GDM1 (cell line): ENCODE results near the gene SNX9.
"Not testable (repeated sequence)": the region's sequence is repeated elsewhere in the genome, so short reads cannot be mapped to it uniquely, and the experiment has no call there.

Source experiments
- DNase-seq: peaks from one replicate; lab custom pipeline; 2025; lab: John Stamatoyannopoulos, UW

The SNX9 gene

DNA sequence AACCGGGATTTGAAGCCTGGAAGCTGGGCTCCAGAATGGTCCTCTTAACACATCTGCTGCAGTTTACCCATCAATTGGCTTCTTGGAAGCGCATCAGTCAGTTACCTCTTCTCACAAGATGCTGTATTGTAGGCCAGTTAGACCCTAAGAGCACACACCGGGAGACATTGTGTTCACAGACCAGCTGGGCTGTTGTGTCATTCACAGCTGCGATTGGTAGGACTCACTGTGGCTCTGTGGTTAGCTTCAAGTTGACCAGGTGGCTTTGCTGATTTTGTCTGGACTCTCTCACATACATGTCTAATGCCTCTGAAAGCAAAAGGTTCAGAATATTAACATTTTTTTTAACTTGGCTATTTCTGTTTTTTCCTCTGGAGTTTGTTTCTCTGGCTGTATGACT lies 64.8 kb downstream of the SNX9 start:
- DNase-seq, result no peak

DNA sequence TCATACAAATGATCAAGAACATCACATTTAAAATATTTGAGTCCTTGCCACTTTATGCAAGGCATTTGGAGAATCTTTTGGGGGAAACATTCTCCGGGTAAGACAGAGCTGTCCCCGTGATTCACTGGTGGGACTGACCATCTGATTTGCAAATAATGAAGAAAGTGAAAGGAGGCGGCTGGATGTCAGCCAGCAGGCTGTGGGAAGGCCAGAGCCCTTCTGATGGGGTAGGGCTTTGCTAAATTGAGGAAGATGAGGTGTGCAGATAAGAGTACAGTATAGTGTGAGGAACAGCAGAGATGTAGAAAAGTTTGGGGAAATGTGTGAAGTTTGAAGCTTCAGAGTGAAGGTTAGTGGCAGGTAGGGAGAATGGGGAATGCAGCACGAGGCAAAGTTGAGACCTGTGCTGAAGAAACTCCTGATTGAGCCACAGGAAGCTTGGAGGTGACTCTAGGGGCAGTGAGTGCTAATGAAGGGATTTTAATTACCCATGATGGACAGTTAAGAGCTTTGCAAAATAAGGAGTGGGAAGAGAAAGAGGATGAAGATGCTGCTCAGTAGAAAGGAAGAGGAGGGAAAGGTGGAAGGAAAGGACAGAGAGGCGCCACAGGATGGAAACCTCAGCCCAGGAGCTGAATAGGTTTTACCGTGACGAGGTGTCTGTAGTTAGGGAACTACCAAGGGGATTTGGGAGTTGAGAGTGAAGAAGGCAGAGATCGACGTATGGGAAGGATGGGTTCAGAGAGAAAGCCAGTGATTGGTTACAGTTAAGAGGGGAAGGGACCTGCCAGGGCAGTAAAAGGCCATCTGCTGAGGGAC lies 68.7 kb downstream of the SNX9 start:
- DNase-seq, result no peak

DNA sequence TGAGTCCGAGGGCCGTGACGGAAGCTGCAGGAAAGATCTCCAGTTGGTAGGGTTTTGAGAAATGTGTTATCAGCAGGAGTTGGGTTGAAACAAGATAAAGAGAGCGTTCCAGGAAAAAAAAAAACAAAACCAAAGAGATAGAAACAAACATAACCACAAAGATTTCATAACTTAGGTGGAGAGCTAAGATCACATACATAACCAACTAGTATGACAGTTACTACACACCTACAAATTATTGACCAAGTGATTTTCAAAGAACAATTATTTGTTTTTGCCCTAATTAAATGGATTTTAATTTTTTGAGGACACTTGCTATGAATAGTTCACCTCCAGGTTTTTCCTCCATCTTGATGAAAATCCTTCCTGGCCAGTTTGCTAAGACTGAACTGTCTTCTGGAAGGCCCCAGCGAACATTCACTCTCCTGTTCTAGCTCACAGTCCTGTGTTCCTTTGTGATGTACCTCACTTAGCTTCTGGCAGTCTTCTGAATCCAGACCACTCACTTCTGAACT lies 69.4 kb downstream of the SNX9 start:
- no peak for DNase-seq

DNA sequence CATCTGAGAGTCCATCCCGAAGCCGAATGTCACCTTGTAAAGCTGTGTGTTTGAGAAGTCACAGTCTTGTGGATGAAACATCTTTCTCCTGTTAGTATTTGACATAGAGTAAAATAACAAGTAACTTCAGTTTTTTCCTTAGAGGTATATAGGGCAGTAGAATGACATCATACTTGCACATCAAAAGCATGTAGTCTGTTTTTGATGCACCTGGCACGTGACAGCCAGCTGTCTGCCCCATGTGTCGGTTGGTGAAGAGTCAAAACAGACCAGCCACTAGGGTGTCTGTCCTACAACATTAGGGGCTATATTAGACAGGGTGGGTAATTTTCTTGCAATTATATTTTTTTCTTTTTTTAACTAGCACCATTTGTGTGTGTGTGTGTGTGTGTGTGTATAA lies 70.2 kb downstream of the SNX9 start:
- DNase-seq, result no peak

DNA sequence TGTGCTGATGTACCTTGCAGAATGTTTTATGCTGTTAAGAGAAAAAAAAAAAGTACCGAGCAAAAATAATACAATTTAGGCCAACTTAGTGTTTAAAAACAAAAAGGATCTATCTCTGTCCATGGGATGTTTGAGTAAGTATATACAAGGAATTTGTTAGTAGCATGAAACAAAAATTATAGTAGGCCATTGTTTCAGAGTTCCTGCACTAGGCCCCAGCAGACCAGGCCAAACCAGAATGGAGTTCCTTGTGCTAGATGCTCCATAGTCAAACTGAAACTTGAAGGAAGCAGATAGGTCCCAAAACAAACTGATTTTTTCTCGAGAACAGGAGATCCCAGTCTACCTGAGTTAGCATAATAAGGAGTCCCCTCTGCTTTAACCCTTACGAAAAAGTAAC lies 72.5 kb downstream of the SNX9 start:
- no peak for DNase-seq

DNA sequence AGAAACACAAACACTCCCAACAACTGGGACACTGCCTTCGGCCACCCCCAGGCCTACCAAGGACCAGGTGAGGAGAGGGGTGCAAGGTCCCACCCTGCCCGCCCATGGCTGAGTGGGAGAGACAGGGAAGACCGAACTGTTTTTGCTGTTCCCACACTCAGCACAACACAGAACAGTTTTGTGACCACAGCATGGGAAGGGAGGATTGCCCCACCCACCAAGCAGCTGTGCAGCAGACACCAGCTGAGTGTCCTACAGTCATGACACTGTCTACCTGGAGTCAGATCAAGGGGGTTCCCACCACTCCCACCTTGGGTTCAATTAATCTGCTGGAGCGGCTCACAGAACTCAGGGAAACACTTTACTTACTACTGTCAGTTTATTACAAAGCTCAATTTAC lies 73.9 kb downstream of the SNX9 start:
- DNase-seq, result no peak

DNA sequence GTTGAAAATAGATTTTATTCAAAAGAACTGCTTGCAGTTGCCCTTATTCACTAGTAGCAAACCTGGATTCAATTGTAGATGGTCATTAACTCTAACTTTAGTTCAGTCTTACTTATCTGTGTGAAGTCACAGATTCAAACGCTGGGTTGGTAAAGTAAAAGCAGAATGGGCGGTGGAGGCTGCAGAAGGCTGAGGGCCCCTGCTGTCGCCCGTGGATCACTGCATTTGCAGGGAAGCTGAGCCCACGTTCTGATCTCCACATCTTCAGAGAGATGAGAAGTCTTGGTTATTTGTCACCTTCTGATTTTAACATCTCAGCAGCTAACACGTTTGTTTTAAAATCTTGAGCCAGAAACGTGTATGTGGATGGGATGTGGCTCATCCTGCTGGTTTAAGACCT lies 75.1 kb downstream of the SNX9 start:
- no peak for DNase-seq

DNA sequence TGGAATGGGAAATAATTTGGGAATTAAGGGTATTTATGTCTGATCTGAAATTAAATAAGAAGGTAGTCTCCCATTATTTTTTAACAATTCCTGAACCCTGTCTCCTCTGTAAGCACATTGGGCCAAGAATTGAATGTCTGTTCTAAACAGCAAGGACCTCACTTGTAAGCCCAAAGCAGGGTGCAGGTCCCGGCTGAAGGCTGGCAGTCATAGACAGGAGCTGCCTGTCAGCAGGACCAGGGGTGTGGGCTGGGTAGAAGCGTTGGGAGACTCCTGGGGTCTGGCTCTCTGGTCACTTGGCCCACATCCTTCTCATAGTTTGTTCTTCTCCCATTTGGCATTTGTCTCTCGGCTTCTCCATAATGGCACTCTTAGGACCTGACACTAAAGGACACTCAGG lies 75.6 kb downstream of the SNX9 start:
- DNase-seq, result no peak

DNA sequence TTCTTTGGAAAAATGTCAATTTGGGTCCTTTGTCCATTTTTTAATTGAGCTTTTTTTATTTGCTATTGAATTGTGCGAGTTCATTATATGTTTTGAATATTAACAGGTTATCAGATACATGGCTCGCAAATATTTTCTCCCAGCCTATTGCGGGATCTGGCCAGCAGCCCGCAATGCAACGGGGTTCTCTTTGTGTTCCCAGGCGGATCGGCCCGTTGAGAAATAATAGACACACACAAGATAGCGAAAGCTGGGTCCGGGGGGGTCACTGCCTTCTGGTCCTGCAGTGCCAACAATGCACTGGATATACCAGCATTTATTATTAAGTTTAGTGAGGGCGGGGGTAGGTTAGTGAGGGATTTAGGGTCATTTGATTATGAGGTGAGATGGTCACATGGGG lies 77.2 kb downstream of the SNX9 start:
- DNase-seq, result not testable (repeated sequence)

DNA sequence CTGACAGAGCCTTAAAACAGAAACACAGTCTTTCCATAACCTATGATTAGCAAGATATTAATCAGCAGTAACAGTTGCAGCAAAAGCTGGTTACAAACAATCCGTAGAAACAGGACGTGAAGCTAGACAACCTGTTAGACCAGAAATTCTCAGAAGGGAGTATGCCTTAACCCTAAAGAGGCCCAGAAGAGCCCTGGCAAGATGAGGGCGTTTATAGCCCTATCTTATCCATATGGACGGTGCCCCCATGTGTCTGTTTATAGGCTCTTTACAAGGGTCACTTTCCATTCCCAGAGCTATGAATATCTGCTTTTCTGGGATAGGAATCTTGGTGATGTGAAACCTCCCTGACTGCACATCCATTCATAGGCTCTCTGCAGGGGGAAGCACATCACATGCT lies 77.7 kb downstream of the SNX9 start:
- DNase-seq, result not testable (repeated sequence)

DNA sequence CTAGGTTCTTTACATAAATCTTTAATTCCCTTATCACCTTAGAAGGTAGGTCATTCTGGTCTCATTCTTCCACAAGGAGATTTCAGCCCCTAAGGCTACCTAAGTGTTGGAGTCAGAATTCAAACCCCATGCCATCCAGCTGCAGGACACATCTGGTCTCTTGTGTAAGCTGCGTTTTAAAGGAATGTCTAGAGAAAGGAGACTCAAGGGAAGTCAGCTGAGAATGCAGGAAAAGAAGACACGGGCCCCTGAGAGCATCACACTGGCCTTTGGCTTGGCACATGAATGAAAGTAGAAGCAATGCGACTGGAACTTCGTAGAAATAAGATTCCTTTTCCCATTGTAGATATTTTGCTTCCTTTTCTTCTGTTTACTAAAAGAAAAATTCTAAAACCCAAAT lies 82.0 kb downstream of the SNX9 start:
- DNase-seq, result no peak

DNA sequence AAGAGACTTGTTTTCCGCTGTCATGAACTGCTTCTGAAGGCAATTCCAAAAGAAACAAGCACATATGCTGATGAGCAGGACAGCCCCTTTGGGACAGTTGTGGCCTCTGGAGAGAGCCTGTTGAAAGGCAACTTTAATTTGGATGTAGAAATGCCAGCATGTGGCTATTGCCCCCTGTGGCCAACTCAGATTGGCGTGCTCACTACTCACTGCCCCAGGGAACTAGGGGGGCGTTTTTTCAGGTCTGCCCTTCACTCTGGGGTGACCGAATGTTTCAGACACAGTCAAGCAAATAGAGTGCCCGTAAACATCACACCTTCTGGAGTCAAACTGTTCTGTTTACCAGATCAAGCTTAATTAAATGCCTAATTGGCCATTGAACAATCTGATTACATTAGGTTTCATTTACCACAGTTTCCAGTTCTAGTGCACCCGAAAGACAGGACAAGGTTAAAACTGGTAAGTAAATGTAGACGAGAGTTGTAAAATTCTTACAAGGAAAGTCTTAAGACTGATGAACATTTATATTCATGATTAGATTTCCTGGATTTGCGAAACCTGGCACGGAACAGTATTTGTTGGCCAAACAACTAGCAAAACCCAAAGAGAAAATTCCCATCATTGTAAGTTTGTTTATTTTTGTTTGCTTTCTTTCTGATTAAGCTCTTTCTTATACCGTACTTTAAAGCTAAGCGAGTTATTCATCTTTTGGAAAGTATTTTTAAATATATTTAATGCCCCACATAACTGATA lies 82.7 kb downstream of the SNX9 start:
- DNase-seq, result no peak

DNA sequence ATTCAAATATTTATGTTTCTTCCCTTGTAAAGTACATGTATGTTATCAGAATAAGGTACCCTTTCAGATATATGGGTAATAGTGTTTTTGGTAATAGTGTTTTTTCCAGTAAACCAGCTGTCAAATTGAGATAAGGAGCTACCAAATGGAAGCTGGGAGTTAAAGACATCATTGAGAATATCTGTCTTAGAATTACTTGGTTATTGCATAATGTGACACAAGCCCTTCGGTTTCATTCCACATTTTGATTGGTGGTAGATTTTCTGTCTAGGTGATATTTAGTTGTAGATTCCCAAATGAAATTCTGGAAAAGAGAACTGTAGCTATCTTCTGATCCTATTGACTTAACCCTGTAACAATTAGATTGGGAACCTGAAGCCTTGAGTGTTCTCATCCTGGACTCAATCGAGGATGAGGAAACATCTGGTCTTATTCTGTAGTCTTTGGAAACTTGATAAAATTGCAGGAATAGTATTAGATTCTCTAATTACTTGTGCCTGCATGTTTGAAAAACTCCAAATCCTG lies 83.6 kb downstream of the SNX9 start:
- no peak for DNase-seq

DNA sequence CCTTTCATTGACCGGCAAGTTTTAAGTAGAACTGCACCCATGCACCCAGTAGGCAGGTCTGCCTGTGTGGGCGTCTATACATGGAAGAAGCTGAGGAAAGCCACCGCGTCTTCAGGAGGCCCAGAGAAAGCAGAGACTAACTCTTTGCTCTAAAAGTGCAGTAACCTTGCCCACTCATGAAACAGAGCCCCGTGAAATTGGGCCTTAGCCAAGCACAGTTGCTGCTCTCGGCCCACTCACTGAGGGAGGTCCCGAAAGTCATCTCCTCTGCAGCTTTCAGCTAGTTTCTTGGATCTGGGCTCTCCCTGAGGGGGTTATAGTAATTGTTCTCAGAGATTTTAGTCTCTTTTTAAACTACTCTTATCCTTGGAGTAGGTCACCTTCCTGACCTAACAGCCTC lies 84.6 kb downstream of the SNX9 start:
- no peak for DNase-seq

DNA sequence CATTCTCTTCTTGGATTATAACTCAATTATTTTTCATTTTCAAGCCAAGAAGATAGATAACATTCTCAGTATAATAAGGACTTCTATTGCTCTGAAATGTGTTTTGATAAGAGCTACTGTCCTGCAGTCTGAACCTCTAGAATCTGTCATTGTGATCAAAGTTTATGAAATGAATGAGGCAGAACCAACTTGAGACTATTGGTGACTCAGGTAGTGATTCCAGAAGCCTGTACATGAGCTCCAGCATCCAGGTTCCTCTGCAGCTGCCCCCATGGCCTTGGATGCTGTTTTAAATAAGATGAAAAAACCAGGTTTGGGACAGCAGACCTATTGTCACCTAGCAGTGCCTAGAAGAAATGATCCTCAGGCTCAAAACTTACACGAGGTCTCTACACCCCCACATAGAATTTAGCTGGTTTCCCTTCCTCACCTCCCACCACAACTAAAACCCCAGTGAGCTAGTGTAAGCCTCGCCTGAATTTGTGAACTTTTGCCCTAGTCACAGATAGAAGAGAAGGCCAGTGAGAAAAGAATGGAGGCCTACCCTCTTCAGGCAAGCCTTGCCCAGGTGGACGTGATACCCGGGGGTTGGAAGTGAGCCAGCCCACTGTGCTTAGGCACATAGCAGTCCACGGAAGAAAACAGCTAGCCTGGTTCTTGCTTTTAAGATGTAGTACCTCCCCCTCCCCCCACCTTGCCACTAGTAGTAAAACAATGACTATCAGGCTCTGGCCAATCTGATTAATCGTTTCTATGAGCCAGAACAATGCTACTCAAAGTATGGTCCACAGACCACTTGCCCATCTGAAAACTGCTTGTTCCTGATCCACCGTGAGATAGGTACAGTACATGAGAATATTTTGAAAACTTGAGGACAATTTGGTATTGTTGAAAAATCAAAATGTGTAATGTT lies 85.6 kb downstream of the SNX9 start:
- DNase-seq, result no peak

DNA sequence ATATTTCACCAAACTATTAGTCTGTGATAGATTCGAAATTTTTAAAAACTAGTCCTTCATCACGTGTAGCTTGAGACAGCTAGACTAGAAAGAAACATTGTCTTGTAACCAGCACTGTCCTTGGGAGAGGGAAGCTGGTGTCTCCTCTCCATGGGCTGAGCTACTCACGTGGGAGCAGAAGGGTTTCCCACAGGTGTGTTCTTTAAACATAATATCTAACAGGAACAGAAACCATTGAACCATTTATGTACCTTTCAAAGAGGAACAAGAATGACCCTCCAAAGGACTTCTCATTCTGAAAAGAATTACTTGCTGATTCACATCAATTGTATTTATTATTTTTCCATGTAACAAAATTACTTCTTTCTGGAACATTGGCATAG lies 86.2 kb downstream of the SNX9 start:
- DNase-seq, result no peak

DNA sequence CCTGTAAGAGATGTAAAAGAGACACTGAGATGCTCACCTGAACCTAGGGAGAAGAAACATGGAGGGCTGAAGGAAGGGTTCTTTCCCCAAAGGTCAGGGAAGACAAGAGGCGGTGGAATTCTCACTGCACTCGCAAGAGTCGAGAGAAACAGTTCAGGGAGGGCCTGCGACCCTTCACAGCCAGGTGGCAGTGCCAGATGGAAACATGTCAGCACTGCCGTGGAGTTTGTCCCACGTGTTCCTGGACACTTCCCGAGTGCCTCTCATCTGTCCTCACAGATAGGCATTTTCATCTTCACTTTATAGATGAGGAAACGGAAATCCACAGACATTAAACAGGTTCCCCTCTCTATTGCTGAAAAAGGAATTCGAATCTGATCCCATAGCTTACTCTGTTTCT lies 88.2 kb downstream of the SNX9 start:
- no peak for DNase-seq

DNA sequence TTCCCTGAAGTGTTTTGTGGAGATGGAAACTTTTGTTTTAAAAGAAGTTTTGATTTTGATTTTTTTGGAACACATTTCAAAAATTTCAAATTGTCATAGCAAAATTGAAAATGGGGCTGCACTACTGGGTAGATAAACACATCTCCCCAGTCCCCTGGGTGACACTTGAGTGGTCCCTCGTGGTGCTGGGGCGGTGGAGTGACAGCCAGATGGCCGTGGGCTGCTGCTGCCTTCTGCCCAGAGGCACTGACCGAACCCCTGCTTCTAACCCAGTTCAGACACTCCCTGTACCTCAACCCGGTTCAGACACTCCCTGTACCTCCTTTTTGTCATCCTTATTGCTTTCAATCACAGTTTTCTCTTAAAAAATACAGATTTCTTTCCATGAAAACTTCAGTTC lies 88.7 kb downstream of the SNX9 start:
- DNase-seq, result no peak

DNA sequence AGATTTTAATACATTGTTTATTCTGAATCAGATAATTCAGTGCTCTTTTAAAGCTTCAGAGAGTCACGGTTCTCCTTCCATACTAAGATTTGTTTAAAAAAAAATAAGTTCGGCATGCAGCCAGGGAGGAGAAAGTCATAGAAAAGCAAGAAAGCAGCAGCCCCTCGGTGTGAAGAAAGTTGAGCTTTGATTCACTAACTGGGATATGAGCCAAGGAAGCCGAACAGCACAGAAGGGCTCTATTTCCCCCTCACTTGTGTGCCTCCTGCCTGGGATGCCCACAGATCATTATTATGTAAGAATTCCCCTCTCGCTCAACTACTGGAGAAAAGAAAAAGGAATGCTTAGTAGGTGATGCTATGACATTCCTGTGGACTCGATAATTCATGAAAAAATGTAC lies 89.3 kb downstream of the SNX9 start:
- DNase-seq, result no peak

DNA sequence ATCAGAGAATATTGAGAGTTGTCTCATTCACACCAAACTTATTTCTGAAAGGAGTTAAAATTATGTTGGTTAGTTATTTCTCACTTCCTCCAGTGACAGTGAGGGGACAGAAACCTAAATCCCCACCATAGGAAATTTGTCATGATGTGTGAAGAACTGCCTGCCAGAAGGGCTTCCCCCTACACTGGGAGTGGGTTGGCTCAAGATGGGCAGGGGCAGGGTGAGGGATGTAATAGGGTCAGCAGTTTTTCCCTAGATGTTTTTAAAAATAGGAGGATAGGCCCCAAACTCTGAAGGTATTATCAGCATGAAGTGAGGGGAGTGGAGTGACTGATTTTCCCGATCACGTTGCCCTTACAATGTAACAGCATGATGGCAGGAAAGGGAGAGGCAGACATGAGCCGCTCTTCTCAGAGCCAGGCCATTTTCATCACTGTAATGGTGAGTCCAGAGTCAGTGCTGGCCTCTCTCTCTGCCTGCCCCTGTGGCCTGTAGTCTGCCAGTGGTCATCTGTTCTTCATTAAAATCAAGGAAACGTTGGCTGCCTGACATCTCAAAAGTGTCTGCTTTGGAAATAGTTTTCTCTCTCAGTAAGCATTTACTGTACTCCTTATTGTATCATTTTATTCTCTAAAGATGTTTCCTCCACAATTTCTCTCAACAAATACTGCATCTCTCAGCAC lies 98.8 kb downstream of the SNX9 start:
- no peak for DNase-seq

DNA sequence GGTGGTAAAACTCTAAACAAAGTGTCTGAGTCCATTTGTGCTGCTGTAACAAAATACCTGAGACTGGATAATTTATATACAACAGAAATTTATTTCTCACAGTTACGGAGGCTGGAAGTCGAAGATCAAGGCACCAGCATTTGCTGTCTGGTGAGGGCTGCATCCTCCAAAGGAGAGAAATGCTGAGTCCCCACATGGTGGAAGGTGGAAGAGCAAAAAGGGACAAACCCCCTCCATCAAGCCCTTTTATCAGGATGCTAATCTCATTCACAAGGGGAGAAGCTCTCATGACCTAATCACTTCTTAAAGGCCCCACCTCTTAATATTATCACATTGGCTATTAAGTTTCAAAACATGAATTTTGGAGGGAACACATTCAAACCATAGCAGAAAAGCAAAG lies 102.7 kb downstream of the SNX9 start:
- no peak for DNase-seq

DNA sequence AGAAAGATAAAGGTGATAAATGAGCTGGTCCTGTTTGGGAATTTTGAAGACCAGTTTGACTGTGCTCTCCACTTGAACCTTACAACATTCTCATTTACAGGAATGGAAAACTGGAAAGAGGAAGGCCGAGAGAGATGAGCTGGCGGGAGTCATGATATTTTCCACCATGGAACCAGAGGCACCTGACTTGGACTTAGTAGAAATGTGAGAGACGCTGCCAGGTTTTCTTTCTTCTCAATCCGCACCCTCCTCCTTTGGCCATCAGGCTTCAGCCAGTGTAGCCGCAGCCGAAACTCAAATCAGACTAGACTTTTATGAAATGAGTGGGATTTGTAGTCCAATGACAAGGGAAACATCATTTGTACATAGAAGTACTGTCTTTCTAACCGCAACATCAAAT lies 104.0 kb downstream of the SNX9 start:
- DNase-seq, result no peak
